ENCODE measurements around the gene SLC15A3.

SLC15A3 gene

DNA sequence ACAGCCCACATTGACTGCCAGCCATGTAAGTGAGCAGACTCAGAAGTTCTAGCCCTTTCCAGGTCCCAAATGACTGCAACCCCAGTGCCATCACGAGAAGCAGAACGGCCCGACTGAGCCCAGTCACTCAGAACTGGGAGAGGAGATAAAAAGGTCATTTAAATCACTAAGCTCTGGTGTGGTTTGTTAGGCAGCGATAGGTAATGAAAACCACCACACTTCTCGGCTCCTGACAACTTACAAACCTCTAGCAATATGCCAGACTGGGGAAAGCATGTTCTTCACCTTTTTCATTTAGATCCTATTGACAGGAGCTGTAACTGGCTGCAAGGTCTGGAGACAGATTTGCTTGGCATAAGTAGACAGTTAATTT, 6.7 kb downstream of the SLC15A3 start:
- DNase-seq (ENCODE audit: low read depth) = no peak

GRCh38 chr11:60944490-60945294, 7.3 kb downstream of the SLC15A3 start:
- no peak for DNase-seq (ENCODE audit: low read depth)

DNA sequence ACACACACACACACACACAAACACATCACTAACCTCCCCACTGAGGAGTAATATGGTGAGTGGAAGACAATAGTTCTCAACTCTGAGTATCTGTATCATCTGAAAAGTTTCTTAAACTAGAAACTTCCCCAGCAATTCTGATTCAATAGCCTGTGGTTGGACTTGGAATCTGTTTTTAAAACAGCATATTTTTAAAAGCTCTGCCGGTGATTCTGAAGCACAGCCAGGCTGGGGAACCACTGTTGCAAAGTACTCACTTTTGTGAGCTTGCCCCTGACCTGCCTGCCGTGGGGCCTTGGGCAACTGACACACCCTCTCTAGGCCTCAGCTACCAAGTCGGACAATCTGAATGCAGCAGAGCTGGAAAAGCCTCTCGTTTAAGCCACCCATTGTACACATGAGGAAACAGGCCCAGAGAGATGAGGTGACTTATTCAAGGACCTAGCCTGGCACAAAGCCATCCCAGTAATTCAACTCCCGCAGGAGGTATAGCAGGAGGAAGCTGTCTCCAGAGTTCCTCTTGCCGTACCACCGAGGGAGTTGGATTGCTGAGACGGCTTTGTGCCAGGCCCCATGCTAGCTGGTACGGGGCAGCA, 8.9 kb downstream of the SLC15A3 start:
- DNase-seq (ENCODE audit: low read depth) = no peak

- no peak for DNase-seq (ENCODE audit: low read depth)
Measured at GRCh38 chr11:60942219-60942618, 9.8 kb downstream of the SLC15A3 start.

DNA sequence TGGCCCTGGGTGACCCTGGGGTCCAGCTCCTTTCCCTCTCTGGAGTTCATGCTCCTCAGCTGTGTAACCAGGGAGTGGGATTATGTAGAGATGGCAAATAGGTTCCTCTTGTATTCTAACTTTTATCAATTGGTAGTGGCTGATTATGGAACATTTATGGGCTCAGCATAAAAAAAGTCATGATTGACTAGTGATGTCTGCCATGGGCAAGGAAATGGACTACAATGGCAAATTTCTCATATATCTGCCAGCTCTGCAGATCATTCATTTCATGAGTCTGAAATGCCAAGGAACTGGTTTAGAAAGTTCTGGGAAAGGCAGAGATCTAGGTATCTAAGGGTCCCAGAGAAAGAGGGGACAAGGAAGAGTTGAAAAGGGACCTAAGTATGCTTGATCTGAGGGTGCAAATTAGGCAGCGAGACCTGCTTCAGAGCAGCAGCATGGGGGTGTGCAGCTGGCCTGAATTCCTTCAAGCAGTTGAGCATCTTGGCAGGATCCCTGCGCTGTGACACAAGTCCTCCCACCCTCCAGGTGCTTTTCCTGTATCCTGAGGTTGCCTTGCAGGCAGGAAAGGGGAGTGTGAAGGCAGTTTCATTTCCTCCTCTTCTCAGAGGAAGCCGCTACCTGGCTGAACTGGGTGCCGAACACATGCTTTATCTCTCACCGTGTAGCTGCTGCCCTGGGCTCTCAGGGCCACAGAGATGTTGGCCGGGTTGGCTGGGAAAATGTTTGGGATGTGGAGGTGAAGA, 10.4 kb downstream of the SLC15A3 start:
- DNase-seq (ENCODE audit: low read depth) = no peak

- DNase-seq (ENCODE audit: low read depth) = no peak
Measured at GRCh38 chr11:60939855-60940254, 12.1 kb downstream of the SLC15A3 start.

- DNase-seq (ENCODE audit: low read depth) = no peak
Measured at GRCh38 chr11:60939301-60939700, 12.7 kb downstream of the SLC15A3 start.

DNA sequence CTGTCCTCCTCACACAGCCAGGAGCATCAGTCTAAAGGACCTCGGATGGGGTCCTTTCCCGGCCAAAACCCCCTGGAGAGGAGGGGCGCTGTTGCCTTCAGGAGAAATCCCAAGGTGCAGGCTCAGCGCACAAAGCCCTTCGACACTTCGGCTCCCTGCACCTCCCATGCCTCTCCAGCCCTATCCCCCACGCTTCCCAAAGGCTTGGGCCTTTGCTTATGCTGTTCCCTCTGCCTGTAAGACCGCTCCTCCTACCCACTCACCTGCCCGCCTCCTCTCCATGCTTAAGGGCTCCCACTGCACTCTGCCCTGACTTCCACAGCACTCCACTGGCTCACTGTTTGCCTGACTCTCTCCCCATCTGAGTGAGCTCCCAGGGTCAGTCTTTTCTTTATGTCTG, 13.5 kb downstream of the SLC15A3 start:
- no peak for DNase-seq (ENCODE audit: low read depth)

DNA sequence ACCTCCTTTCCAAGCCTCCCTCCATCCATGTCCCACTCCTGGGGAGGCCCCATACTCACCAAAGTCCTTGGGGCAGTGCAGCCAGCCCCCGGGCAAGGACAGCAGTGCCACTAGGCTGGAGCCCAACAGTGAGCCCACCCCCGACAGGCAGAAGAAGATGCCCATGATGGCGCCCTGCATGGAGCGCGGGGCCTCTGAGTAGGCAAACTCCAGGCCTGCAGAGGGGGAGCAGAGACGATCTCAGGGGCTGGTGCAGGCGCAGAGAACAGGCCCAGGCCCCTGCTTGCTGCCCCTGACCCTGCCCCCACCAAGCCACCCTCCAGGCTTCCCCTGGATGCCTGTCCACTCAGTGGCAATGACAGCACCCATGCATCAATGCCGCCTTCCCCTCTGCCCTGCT, 14.2 kb downstream of the SLC15A3 start:
- DNase-seq (ENCODE audit: low read depth) = no peak

GRCh38 chr11:60937144-60937527, 14.8 kb downstream of the SLC15A3 start:
- DNase-seq (ENCODE audit: low read depth) = no peak

DNA sequence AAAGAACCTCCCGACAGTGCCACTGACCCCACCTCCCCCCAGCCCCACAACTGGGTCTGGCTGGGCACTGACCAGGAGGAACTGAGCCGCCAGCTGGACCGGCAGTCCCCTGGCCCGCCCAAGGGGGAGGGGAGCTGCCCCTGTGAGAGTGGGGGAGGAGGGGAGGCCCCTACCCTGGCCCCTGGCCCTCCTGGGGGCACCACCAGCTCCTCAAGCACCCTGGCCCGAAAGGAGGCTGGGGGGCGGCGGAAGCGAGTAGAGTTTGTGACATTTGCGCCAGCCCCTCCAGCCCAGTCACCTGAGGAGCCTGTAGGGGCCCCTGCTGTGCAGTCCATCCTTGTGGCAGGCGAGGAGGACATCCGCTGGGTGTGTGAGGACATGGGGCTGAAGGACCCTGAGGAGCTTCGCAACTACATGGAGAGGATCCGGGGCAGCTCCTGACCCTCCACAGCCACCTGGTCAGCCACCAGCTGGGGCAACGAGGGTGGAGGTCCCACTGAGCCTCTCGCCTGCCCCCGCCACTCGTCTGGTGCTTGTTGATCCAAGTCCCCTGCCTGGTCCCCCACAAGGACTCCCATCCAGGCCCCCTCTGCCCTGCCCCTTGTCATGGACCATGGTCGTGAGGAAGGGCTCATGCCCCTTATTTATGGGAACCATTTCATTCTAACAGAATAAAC, 15.4 kb downstream of the SLC15A3 start:
- DNase-seq (ENCODE audit: low read depth) = no peak

- no peak for DNase-seq (ENCODE audit: low read depth)
Measured at GRCh38 chr11:60935676-60936442, 16.1 kb downstream of the SLC15A3 start.

- no peak for DNase-seq (ENCODE audit: low read depth)
Measured at GRCh38 chr11:60934790-60935605, 17.0 kb downstream of the SLC15A3 start.

DNA sequence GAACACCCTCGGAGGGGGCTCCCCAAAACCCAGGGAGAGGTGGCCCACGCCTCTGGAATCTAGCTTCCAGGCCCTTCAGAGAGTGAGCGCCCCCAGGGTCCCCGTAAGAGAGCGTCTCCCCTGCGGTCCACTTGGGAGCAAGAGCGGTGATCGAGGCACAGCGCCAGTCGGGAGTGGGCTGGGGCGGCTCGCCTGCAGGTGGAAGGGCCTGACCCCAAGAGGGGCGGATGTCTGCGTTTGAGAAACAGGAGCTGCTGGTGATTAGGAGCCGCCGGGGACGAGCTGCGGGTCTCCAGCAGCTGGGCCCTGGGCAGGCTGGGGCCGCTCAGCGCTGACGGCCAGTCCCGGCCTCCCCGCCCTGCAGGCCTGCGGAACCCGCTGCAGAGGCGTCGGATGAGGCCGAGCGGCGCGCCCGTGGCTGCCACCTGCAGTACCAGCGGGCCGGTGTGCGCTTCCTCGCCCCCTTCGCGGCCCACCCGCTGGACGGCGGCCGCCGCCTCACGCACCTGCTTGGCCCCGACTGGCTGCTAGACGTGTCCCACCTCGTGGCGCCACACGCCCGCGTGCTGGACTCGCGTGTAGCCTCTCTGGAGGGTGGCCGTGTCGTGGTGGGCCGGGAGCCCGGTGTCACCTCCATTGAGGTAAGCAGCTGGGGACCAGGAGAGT, 17.7 kb downstream of the SLC15A3 start:
- DNase-seq (ENCODE audit: low read depth) = no peak

GRCh38 chr11:60933416-60934123, 18.4 kb downstream of the SLC15A3 start:
- DNase-seq (ENCODE audit: low read depth) = no peak

GRCh38 chr11:60932605-60933356, 19.2 kb downstream of the SLC15A3 start:
- DNase-seq (ENCODE audit: low read depth) = no peak

- DNase-seq (ENCODE audit: low read depth) = no peak
Measured at GRCh38 chr11:60931917-60932316, 20.1 kb downstream of the SLC15A3 start.

GRCh38 chr11:60930394-60930793, 21.6 kb downstream of the SLC15A3 start:
- DNase-seq (ENCODE audit: low read depth) = no peak

DNA sequence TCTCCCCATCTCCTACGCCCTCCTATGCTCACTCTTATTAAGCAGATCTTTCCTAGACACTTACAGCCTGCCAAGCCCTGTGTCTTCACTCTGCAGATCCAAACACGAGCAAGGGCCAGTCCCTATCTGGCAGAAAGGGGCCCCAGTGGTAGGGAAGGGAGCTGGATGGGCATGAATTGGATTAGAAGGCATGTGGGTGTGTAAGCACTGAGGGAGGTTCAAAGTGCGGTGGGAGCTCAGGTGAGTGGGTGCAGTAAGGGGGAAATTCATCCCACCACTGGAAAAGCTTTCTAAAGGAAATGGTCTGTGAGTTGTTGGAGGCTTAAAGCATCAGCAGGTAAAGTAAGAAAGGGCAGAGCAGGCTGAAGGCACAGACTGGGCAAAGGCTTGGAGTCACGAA, 22.2 kb downstream of the SLC15A3 start:
- DNase-seq (ENCODE audit: low read depth) = no peak

Measured in GM04504 (cell line).